Measurements from ENCODE around the gene DCAF12. TPM values are rescaled to one million over a fixed set of nuclear protein-coding genes. Genes with fewer than 3 reads are reported as not detected.
A peak's percentile ranks its signal among the peaks of the same experiment; 100 is the strongest.

Gene DCAF12
- total and polyA plus RNA-seq, 2 donors (not counting 1 experiment from before 2014, with no cell fraction given) = 1.1 to 1.9 TPM

- POLR2A ChIA-PET = interaction anchor here (2.0 kb wide), 1 partner anchor 130 kb away, joined by 8 read pairs; the partner anchor contains the start of gene UBAP1
- peak within 1 kb of the TSS; percentile 76 for H3K9ac ChIP-seq (ENCODE audit: low read length)
- Mint-ChIP-seq H3K4me3 (peak within 1 kb of the TSS; percentile 100), H3K4me1 (peaks cover 26% of the 10 kb centered on the region), H3K9me3 (ENCODE audit: insufficient read depth) (no peaks in the 10 kb centered on the region), H3K27me3 (no peaks in the 10 kb centered on the region), H3K27ac (peak within 1 kb of the TSS; percentile 100)
- peak within 1 kb of the TSS; percentile 74 to 95 (median 90) for H3K4me3 ChIP-seq (ENCODE audit: control extremely low read depth in 1 of 5, extremely low read depth in 1 of 5, insufficient read depth in 1 of 5, low read depth in 2 of 5, low read length in 4 of 5)
- peaks cover 45% of the 10 kb centered on the region for H3K79me2 ChIP-seq (ENCODE audit: control insufficient read depth, insufficient read depth, low read length)
- no peaks in the 10 kb centered on the region for H3K36me3 ChIP-seq (replicated peaks in 1 of 2; ENCODE audit: control extremely low read depth in 1 of 2, control insufficient read depth in 1 of 2, extremely low read depth in 1 of 2, insufficient read depth in 2 of 2, low read length in 1 of 2)
- TF ChIP-seq EZH2 (IDR thresholded peaks at IDR 0.05; ENCODE audit: borderline replicate concordance, insufficient read depth, low read depth, low read length, poor library complexity, severe bottlenecking) = no peak
- TF ChIP-seq, protein P1, sequence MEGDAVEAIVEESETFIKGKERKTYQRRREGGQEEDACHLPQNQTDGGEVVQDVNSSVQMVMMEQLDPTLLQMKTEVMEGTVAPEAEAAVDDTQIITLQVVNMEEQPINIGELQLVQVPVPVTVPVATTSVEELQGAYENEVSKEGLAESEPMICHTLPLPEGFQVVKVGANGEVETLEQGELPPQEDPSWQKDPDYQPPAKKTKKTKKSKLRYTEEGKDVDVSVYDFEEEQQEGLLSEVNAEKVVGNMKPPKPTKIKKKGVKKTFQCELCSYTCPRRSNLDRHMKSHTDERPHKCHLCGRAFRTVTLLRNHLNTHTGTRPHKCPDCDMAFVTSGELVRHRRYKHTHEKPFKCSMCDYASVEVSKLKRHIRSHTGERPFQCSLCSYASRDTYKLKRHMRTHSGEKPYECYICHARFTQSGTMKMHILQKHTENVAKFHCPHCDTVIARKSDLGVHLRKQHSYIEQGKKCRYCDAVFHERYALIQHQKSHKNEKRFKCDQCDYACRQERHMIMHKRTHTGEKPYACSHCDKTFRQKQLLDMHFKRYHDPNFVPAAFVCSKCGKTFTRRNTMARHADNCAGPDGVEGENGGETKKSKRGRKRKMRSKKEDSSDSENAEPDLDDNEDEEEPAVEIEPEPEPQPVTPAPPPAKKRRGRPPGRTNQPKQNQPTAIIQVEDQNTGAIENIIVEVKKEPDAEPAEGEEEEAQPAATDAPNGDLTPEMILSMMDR (IDR thresholded peaks at IDR 0.05) = no peak
- peak within 1 kb of the TSS; percentile 86 for H3K4me2 ChIP-seq (replicated peaks; ENCODE audit: low read depth, low read length, poor library complexity, severe bottlenecking)
- peaks cover 18% of the 10 kb centered on the region for H4K20me1 ChIP-seq (ENCODE audit: control insufficient read depth, insufficient read depth, low read length, poor library complexity, severe bottlenecking)
- DNase-seq (peak; percentile 99), ATAC-seq (ENCODE audit: low read depth) (peak; percentile 81)
- no peaks in the 10 kb centered on the region for H3K27me3 ChIP-seq (replicated peaks in 1 of 4; ENCODE audit: control extremely low read depth in 1 of 4, control insufficient read depth in 3 of 4, insufficient read depth in 4 of 4, low read length in 3 of 4)
- WGBS (ENCODE audit: insufficient coverage) = under 1% methylated on average over 58 of the region's 70 CpGs
- H2AFZ ChIP-seq (ENCODE audit: insufficient read depth, low read depth, low read length, poor library complexity, severe bottlenecking) = peak within 1 kb of the TSS; percentile 93
- H3K4me1 ChIP-seq (ENCODE audit: control insufficient read depth in 2 of 2, insufficient read depth in 2 of 2, low read length in 2 of 2) = peaks cover 15 to 22% of the 10 kb centered on the region in 2 donors
- intact Hi-C loops (cut with micrococcal nuclease) = loop anchor here (1.0 to 10.0 kb wide), 6 partner anchors 74 to 784 kb away; partner anchors contain the start of genes BAG1, CHMP5, DCAF12 and UBAP1
- peak within 1 kb of the TSS; percentile 87 to 91 for H3K27ac ChIP-seq (ENCODE audit: low read length in 2 of 2)
- peaks cover 0 to 3% (median 0%) of the 10 kb centered on the region in 3 donors for H3K9me3 ChIP-seq (ENCODE audit: control extremely low read depth in 1 of 3, control insufficient read depth in 2 of 3, insufficient read depth in 1 of 3, low read length in 2 of 3)
- CTCF ChIA-PET = interaction anchor here (0.6 to 1.5 kb wide), 5 partner anchors 37 to 330 kb away, joined by 3 to 5 read pairs (median 4); partner anchors contain the start of gene UBAP1
Measured at GRCh38 chr9:34048727-34049629, 77.5 kb downstream of the DCAF12 start, which contains the start of gene UBAP2. UBAP2 (minus strand) TSS chr9:34048887; CDS start chr9:34017148, 31,739 bp downstream.
